ENCODE data around the gene FARP2. TPM values are rescaled to one million over a fixed set of nuclear protein-coding genes. Genes with fewer than 3 reads are reported as not detected.

FARP2 gene
- total RNA-seq, 1 experiment from 2014 or later, result 37.2 TPM

GRCh38 chr2:241542278-241542605 lies 186.2 kb downstream of the FARP2 start:
- no peak overlapping the region for H3K4me3 ChIP-seq (ENCODE audit: low read depth, low read length)
- POLR2A ChIA-PET, result no interaction called here
- H3K9me3 ChIP-seq, result no peaks in the 10 kb centered on the region
- intact Hi-C loops (cut with micrococcal nuclease; ENCODE audit: unreplicated experiment), result no loop called here
- Mint-ChIP-seq H3K4me3 (ENCODE audit: unreplicated experiment) (no peak overlapping the region), H3K4me1 (ENCODE audit: low read depth, unreplicated experiment) (no peaks in the 10 kb centered on the region), H3K36me3 (ENCODE audit: insufficient read depth, unreplicated experiment) (no peaks in the 10 kb centered on the region), H3K9me3 (ENCODE audit: unreplicated experiment) (no peaks in the 10 kb centered on the region), H3K27ac (ENCODE audit: unreplicated experiment) (no peak overlapping the region), H3K27me3 (ENCODE audit: insufficient read depth, unreplicated experiment) (no peaks in the 10 kb centered on the region)
- H3K27me3 ChIP-seq (replicated peaks; ENCODE audit: control insufficient read depth, insufficient read depth, low read length), result no peaks in the 10 kb centered on the region
- CTCF ChIA-PET, result no interaction called here
- no peak for TF ChIP-seq CTCF (IDR thresholded peaks at IDR 0.05; ENCODE audit: insufficient read depth in 1 of 2, low read depth in 1 of 2, low read length in 1 of 2, severe bottlenecking in 1 of 2, unreplicated experiment in 1 of 2)
- peaks cover 14% of the 10 kb centered on the region for H3K4me1 ChIP-seq
- no peaks in the 10 kb centered on the region for H3K36me3 ChIP-seq (ENCODE audit: control insufficient read depth, insufficient read depth, low read length)
- BruUV-seq (replicated peaks), result no TSS peak
- DNase-seq, result no peak

Small RNAs within 50 kb of the gene (microRNA-seq; reads per million reads assigned to microRNA genes)
- not detected for gene MIR3133

Other genes with a start within 250 kb of the FARP2 start
- 21.1 and 21.2 TPM in 2 replicates for gene PASK, start 206.8 kb upstream of the FARP2 start, total RNA-seq (2022)
- 30.0 and 32.5 TPM in 2 replicates for gene PPP1R7, start 205.8 kb upstream of the FARP2 start, total RNA-seq (2022)
- 4.1 and 4.7 TPM in 2 replicates for gene ANO7, start 167.6 kb upstream of the FARP2 start, total RNA-seq (2022)
- 350 and 379 TPM in 2 replicates for gene HDLBP, start 40.6 kb upstream of the FARP2 start, total RNA-seq (2022)
- 209 TPM in 2 replicates for gene SEPTIN2, start 40.4 kb upstream of the FARP2 start, total RNA-seq (2022)
- 92.6 and 101 TPM in 2 replicates for gene STK25, start 152.3 kb downstream of the FARP2 start, total RNA-seq (2022)
- 18.0 and 18.6 TPM in 2 replicates for gene BOK, start 202.5 kb downstream of the FARP2 start, total RNA-seq (2022)

All from Caco-2 (cell line).